ENCODE results near the gene GLRA3. TPM values are rescaled to one million over a fixed set of nuclear protein-coding genes. Genes with fewer than 3 reads are reported as not detected.

Gene GLRA3
- total RNA-seq, 1 donor from 2014 or later, result not detected

- no peaks in the 10 kb centered on the region for H3K27me3 ChIP-seq
- no peaks in the 10 kb centered on the region for H3K4me1 Mint-ChIP-seq
- TF ChIP-seq CTCF (IDR thresholded peaks at IDR 0.05) (no peak), EZH2phosphoT487 (IDR thresholded peaks at IDR 0.05) (no peak), EZH2 (IDR thresholded peaks at IDR 0.05) (no peak)
- H3K4me3 Mint-ChIP-seq, result no peak overlapping the region
- no peaks in the 10 kb centered on the region for H4K20me1 ChIP-seq (ENCODE audit: low read depth)
- H3K79me2 ChIP-seq (ENCODE audit: low read depth), result no peaks in the 10 kb centered on the region
- no peak overlapping the region for H3K4me3 ChIP-seq
- no peak overlapping the region for H2AFZ ChIP-seq (replicated peaks)
- no peak overlapping the region for H3K9ac ChIP-seq
- no peaks in the 10 kb centered on the region for H3K9me3 ChIP-seq (ENCODE audit: low read depth)
- no peak for DNase-seq (ENCODE audit: low spot score)
- no peaks in the 10 kb centered on the region for H3K4me1 ChIP-seq
- no peaks in the 10 kb centered on the region for H3K9me3 Mint-ChIP-seq
- no peaks in the 10 kb centered on the region for H3K36me3 Mint-ChIP-seq
- H3K36me3 ChIP-seq, result no peaks in the 10 kb centered on the region
- H3K27me3 Mint-ChIP-seq (ENCODE audit: insufficient read depth, low read depth), result no peaks in the 10 kb centered on the region
- no peak overlapping the region for H3K27ac ChIP-seq
- H3F3A ChIP-seq (ENCODE audit: low read depth), result no peaks in the 10 kb centered on the region
- H3K27ac Mint-ChIP-seq, result no peak overlapping the region
- H3K4me2 ChIP-seq, result no peak overlapping the region
Measured at GRCh38 chr4:174853629-174854028, 24.6 kb upstream of the GLRA3 start.

DNA sequence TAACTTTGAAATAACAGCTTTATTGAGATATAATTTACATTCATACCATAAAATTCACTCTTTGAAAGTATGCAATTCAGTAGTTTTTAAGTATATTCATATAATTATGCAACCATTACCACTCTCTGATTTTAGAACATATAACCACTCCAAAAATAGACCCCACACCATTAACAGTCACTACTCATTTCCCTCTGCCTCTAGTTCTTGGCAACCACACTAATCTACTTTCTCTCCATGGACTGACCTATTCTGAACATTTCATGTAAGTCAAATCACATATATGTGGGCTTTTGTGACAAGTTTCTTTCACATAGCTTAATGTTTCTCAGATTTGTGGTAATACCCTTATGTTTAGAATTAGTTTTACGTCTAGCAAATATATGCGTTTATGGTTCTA, 19.5 kb upstream of the GLRA3 start:
- Mint-ChIP-seq H3K36me3 (no peaks in the 10 kb centered on the region), H3K4me3 (no peak overlapping the region), H3K27me3 (ENCODE audit: insufficient read depth, low read depth) (peaks cover 2% of the 10 kb centered on the region), H3K9me3 (no peaks in the 10 kb centered on the region), H3K4me1 (no peaks in the 10 kb centered on the region), H3K27ac (no peak overlapping the region)
- H3F3A ChIP-seq (ENCODE audit: low read depth), result no peaks in the 10 kb centered on the region
- H3K4me3 ChIP-seq, result no peak overlapping the region
- TF ChIP-seq CTCF (IDR thresholded peaks at IDR 0.05) (no peak), EZH2phosphoT487 (IDR thresholded peaks at IDR 0.05) (no peak), EZH2 (IDR thresholded peaks at IDR 0.05) (no peak)
- H3K36me3 ChIP-seq, result no peaks in the 10 kb centered on the region
- no peaks in the 10 kb centered on the region for H3K27me3 ChIP-seq
- H3K9me3 ChIP-seq (ENCODE audit: low read depth), result no peaks in the 10 kb centered on the region
- no peak overlapping the region for H3K9ac ChIP-seq
- no peak for DNase-seq (ENCODE audit: low spot score)
- no peak overlapping the region for H2AFZ ChIP-seq (replicated peaks)
- no peak overlapping the region for H3K27ac ChIP-seq
- no peak overlapping the region for H3K4me2 ChIP-seq
- no peaks in the 10 kb centered on the region for H3K79me2 ChIP-seq (ENCODE audit: low read depth)
- H3K4me1 ChIP-seq, result no peaks in the 10 kb centered on the region
- no peaks in the 10 kb centered on the region for H4K20me1 ChIP-seq (ENCODE audit: low read depth)

DNA sequence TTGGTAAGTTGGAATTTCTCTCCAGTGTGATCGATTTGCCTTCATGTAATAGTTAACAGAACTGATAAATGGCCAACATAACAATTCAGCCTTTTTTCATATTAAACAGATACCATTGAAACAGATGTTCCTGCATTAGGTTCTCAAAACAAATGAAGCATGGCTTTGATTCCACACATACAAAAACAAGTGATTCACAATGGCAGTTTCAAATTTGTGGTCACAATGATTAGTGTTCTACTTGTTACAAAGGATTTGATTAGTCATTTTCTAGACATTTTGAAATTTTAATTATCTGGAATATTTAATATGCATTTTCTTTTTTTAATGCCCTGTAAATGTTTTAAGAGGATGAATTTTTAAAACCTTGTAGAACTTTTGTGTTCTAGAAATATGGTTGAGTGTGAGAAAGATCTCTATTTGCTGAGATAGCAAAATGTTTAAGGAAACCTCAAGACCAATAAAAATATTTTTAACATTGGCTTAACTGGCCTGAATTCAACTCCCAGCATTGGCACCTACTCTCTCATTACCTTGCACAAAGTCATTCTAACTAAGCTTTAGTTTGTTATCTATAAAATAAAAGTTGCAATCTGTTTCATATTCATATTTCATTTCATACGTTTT, 18.9 kb upstream of the GLRA3 start:
- Histone ChIP-seq H3K9ac (no peak overlapping the region), H3F3A (ENCODE audit: low read depth) (no peaks in the 10 kb centered on the region), H3K27me3 (no peaks in the 10 kb centered on the region), H3K79me2 (ENCODE audit: low read depth) (no peaks in the 10 kb centered on the region), H4K20me1 (ENCODE audit: low read depth) (no peaks in the 10 kb centered on the region), H3K4me3 (no peak overlapping the region), H3K9me3 (ENCODE audit: low read depth) (no peaks in the 10 kb centered on the region), H3K4me2 (no peak overlapping the region), H2AFZ (replicated peaks) (no peak overlapping the region), H3K36me3 (no peaks in the 10 kb centered on the region), H3K4me1 (no peaks in the 10 kb centered on the region), H3K27ac (no peak overlapping the region)
- Mint-ChIP-seq H3K36me3 (no peaks in the 10 kb centered on the region), H3K27ac (no peak overlapping the region), H3K4me3 (no peak overlapping the region), H3K4me1 (no peaks in the 10 kb centered on the region), H3K9me3 (no peaks in the 10 kb centered on the region), H3K27me3 (ENCODE audit: insufficient read depth, low read depth) (peaks cover 2% of the 10 kb centered on the region)
- TF ChIP-seq EZH2 (IDR thresholded peaks at IDR 0.05), result no peak
- no peak for TF ChIP-seq CTCF (IDR thresholded peaks at IDR 0.05)
- TF ChIP-seq EZH2phosphoT487 (IDR thresholded peaks at IDR 0.05), result no peak
- DNase-seq (ENCODE audit: low spot score), result no peak

All from neural progenitor cell (in vitro differentiated cells).